OCI-LY7 (cell line): ENCODE data around the gene VKORC1L1. TPM values are rescaled to one million over a fixed set of nuclear protein-coding genes. Genes with fewer than 3 reads are reported as not detected.

Source experiments
- BruUV-seq: library from RNA; stranded (reverse); fragments of 400-500 nt; replicated peaks from 2 replicates; lab custom pipeline; 2021; lab: Mats Ljungman, UMichigan
- CTCF ChIA-PET: fragments of 300-600 bp; sonication (Branson Sonifier 250); formaldehyde crosslinking; loops from one replicate; lab custom pipeline; 2022; ENCODE audit warnings: antibody characterized with exemption; ENCODE audit not compliant: unreplicated experiment; lab: Charles Lee
- POLR2A ChIA-PET: fragments of 300-600 bp; sonication (Branson Sonifier 250); formaldehyde crosslinking; loops from one replicate; lab custom pipeline; 2022; ENCODE audit warnings: antibody characterized with exemption; lab: Charles Lee
- DNase-seq: peaks from one replicate; pipeline ENCODE4 v3.0.0-alpha.2; 2015; ENCODE audit warnings: low spot score
- H2AFZ ChIP-seq: fragments of 200-600 bp; sonication (generic), shearing (Covaris generic); 2 replicates; pipeline ENCODE4 v1.6.1; 2014; ENCODE audit warnings: mild to moderate bottlenecking, antibody characterized with exemption, low read length, moderate library complexity
- H3K27ac ChIP-seq: fragments of 200-600 bp; sonication (generic); 2 replicates; pipeline ENCODE4 v1.5.1; 2014; ENCODE audit warnings: mixed run types, low read depth, mild to moderate bottlenecking, moderate library complexity, low read length, inconsistent platforms; ENCODE audit not compliant: poor library complexity, severe bottlenecking
- H3K36me3 ChIP-seq: fragments of 200-600 bp; sonication (generic); 2 replicates; pipeline ENCODE4 v1.6.1; 2014; ENCODE audit warnings: mild to moderate bottlenecking, antibody characterized with exemption, low read length, moderate library complexity, mixed read lengths; ENCODE audit not compliant: insufficient read depth
- H3K4me1 ChIP-seq: fragments of 200-600 bp; sonication (generic); 2 replicates; pipeline ENCODE4 v1.5.1; 2014; ENCODE audit warnings: mild to moderate bottlenecking, low read length; ENCODE audit not compliant: insufficient read depth, poor library complexity, severe bottlenecking
- H3K4me2 ChIP-seq: fragments of 200-600 bp; sonication (generic); 2 replicates; pipeline ENCODE4 v1.6.1; 2014; ENCODE audit warnings: mild to moderate bottlenecking, low read length
- H3K4me3 ChIP-seq: fragments of 200-600 bp; sonication (generic); 2 replicates; pipeline ENCODE4 v1.5.1; 2014; ENCODE audit warnings: mild to moderate bottlenecking, low read depth, low read length; ENCODE audit not compliant: poor library complexity, severe bottlenecking
- H3K79me2 ChIP-seq: fragments of 200-600 bp; sonication (generic); 2 replicates; pipeline ENCODE4 v1.6.1; 2016; ENCODE audit warnings: low read depth, mild to moderate bottlenecking, low read length, moderate library complexity, mixed read lengths; ENCODE audit not compliant: insufficient read depth
- H3K9me2 ChIP-seq: fragments of 200-600 bp; sonication (generic); 2 replicates; pipeline ENCODE4 v1.6.1; 2016; ENCODE audit warnings: mild to moderate bottlenecking, low read length, mixed read lengths; ENCODE audit not compliant: insufficient read depth
- H3K9me3 ChIP-seq: fragments of 200-600 bp; sonication (generic); 2 replicates; pipeline ENCODE4 v1.6.1; 2014; ENCODE audit warnings: mild to moderate bottlenecking, mixed run types, low read length, mixed read lengths
- H4K20me1 ChIP-seq: fragments of 200-600 bp; sonication (generic); 2 replicates; pipeline ENCODE4 v1.6.1; 2014; ENCODE audit warnings: mild to moderate bottlenecking, antibody characterized with exemption, low read length, moderate library complexity, mixed read lengths; ENCODE audit not compliant: insufficient read depth
- EZH2phosphoT487 ChIP-seq: fragments of 200-600 bp; sonication (generic); IDR thresholded peaks from 2 replicates; pipeline ENCODE4 v1.6.1; 2018; ENCODE audit warnings: low read depth, borderline replicate concordance, mild to moderate bottlenecking, mixed run types, antibody characterized with exemption, low read length, moderate library complexity, mixed read lengths
- intact Hi-C: fragments of 100-400 bp; cut with micrococcal nuclease; formaldehyde crosslinking; loops from one replicate; pipeline ENCODE4 v1.10.0; 2022; ENCODE audit not compliant: unreplicated experiment
- total RNA-seq, 2 experiments: library from RNA; depleted of rRNA in 1 of 2; stranded (reverse); fragments of >200 nt in 1 of 2; shearing (Covaris generic) in 1 of 2; gene quantifications; 2 replicates each; pipeline ENCODE4 v1.2.3, GENCODE V29; 2014 to 2022
- TF ChIP-seq, protein P1 (sequence below): fragments of 200-600 bp; sonication (generic); conservative IDR thresholded peaks from 2 replicates; pipeline ENCODE4 v1.5.1; 2014; ENCODE audit warnings: mild to moderate bottlenecking, antibody characterized with exemption, low read length, moderate library complexity, mixed read lengths

The VKORC1L1 gene
- total RNA-seq, 2 experiments from 2014 or later: 17.4 to 31.9 TPM

DNA sequence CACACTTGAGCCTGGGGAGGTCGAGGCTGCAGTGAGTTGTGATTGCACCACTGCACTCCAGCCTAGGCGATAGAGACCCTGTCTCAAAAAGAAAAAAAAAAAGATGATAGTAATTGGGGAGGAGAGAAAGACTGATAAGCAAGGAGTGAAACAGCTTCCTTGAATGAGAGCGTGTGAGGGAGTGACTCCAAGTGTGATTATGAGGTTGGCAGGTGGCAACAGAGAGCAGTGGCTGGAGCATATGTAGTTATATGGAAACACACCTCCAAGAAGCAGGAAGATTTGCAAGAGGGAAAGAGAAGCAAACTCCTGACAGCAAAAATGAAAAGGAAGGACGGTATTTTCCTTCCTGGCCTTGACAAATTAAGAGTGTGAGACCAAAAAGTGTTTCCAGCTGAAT is 50.4 kb downstream of the VKORC1L1 start:
- H3K4me3 ChIP-seq: no peak overlapping the region
- BruUV-seq: no TSS peak
- no peaks in the 10 kb centered on the region for H3K9me2 ChIP-seq
- CTCF ChIA-PET: no interaction called here
- no peaks in the 10 kb centered on the region for H3K4me1 ChIP-seq
- no peak overlapping the region for H2AFZ ChIP-seq
- intact Hi-C loops: no loop called here
- TF ChIP-seq, protein P1, sequence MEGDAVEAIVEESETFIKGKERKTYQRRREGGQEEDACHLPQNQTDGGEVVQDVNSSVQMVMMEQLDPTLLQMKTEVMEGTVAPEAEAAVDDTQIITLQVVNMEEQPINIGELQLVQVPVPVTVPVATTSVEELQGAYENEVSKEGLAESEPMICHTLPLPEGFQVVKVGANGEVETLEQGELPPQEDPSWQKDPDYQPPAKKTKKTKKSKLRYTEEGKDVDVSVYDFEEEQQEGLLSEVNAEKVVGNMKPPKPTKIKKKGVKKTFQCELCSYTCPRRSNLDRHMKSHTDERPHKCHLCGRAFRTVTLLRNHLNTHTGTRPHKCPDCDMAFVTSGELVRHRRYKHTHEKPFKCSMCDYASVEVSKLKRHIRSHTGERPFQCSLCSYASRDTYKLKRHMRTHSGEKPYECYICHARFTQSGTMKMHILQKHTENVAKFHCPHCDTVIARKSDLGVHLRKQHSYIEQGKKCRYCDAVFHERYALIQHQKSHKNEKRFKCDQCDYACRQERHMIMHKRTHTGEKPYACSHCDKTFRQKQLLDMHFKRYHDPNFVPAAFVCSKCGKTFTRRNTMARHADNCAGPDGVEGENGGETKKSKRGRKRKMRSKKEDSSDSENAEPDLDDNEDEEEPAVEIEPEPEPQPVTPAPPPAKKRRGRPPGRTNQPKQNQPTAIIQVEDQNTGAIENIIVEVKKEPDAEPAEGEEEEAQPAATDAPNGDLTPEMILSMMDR: no peak
- no peak for TF ChIP-seq EZH2phosphoT487
- POLR2A ChIA-PET: interaction anchor here (0.6 kb wide), 1 partner anchor 9 kb away, joined by 4 read pairs; no protein-coding TSS in a partner anchor
- no peak for DNase-seq
- peaks cover 19% of the 10 kb centered on the region; the same call in 1 of the 2 replicates for H3K36me3 ChIP-seq
- H3K79me2 ChIP-seq: peaks cover 18% of the 10 kb centered on the region
- no peaks in the 10 kb centered on the region; the same call in 1 of the 2 replicates for H4K20me1 ChIP-seq
- no peaks in the 10 kb centered on the region for H3K9me3 ChIP-seq
- no peak overlapping the region for H3K27ac ChIP-seq
- no peak overlapping the region for H3K4me2 ChIP-seq

DNA sequence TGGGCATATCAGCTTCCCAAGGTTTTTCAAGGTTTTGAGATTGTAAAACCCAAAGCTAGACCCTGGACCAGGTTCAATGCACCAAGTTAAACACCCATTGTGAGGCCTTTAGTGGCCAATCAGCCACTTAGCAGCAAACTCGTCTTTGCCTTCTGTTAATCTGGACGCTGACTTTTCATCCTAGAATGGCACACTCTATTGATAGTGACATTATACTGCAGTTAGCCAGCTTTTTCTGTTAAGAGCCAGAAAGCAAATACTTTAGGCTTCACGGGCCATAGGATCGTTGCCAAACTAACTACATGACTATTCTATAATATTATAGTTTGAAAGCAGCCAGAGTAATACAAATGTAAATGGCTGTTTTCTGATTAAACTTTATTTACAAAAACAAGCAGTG is 51.3 kb downstream of the VKORC1L1 start:
- Histone ChIP-seq H3K27ac (no peak overlapping the region), H3K4me3 (no peak overlapping the region), H3K9me3 (no peaks in the 10 kb centered on the region), H3K36me3 (peaks cover 13% of the 10 kb centered on the region; the same call in 1 of the 2 replicates), H3K9me2 (no peaks in the 10 kb centered on the region), H4K20me1 (no peaks in the 10 kb centered on the region; the same call in 1 of the 2 replicates), H3K4me2 (no peak overlapping the region), H3K79me2 (peaks cover 22% of the 10 kb centered on the region), H3K4me1 (no peaks in the 10 kb centered on the region), H2AFZ (no peak overlapping the region)
- no peak for DNase-seq
- ChIA-PET CTCF (no interaction called here), POLR2A (no interaction called here)
- intact Hi-C loops: no loop called here
- BruUV-seq: no TSS peak
- TF ChIP-seq EZH2phosphoT487: no peak

DNA sequence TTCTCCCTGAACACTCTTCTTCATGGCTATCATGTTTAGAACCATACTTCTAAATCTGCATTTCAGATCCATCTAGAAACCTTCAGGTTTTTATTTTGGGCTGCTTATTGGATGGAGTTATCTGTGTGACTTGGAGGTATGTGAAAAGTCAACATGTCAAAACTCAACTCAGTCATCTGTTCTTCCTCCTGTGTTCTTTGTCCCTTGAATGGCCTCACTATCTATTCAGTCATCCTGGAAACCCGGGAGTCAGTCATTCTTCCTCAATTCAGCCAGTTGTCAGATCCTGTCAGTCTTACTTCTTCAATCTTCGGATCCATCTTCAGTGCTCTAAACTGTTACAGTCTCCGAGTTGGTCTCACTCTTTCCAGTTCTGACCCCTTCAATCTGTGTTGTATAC is 52.2 kb downstream of the VKORC1L1 start:
- TF ChIP-seq, protein P1: no peak
- TF ChIP-seq EZH2phosphoT487: no peak
- H2AFZ ChIP-seq: no peak overlapping the region
- H3K4me1 ChIP-seq: no peaks in the 10 kb centered on the region
- no peaks in the 10 kb centered on the region for H3K9me2 ChIP-seq
- H3K79me2 ChIP-seq: peaks cover 18% of the 10 kb centered on the region
- H3K4me3 ChIP-seq: no peak overlapping the region
- no peak overlapping the region for H3K4me2 ChIP-seq
- POLR2A ChIA-PET: no interaction called here
- H3K36me3 ChIP-seq: peaks cover 7% of the 10 kb centered on the region; the same call in 1 of the 2 replicates
- CTCF ChIA-PET: no interaction called here
- intact Hi-C loops: no loop called here
- no peaks in the 10 kb centered on the region for H3K9me3 ChIP-seq
- no peaks in the 10 kb centered on the region; the same call in 1 of the 2 replicates for H4K20me1 ChIP-seq
- no peak for DNase-seq
- no peak overlapping the region for H3K27ac ChIP-seq
- no TSS peak for BruUV-seq
